Neural crest cell (in vitro differentiated cells): Measurements from ENCODE around the gene HEXD. TPM values are rescaled to one million over a fixed set of nuclear protein-coding genes. Genes with fewer than 3 reads are reported as not detected.

Experiments
- DNase-seq: peaks from one replicate; pipeline ENCODE4 v3.0.0; 2021; ENCODE audit warnings: low read depth, mixed read lengths, low spot score
- H3K27ac Mint-ChIP-seq: one replicate; pipeline ENCODE4 v1.8.0; 2021; ENCODE audit warnings: mild to moderate bottlenecking, mixed read lengths; ENCODE audit not compliant: unreplicated experiment
- H3K27me3 Mint-ChIP-seq: 2 replicates; pipeline ENCODE4 v1.8.0; 2021; ENCODE audit warnings: low read depth, mild to moderate bottlenecking, mixed read lengths
- H3K36me3 Mint-ChIP-seq: 2 replicates; pipeline ENCODE4 v1.8.0; 2021; ENCODE audit warnings: low read depth, mild to moderate bottlenecking, mixed read lengths
- H3K4me1 Mint-ChIP-seq: 2 replicates; pipeline ENCODE4 v1.8.0; 2021; ENCODE audit warnings: mixed read lengths
- H3K4me3 Mint-ChIP-seq: one replicate; pipeline ENCODE4 v1.8.0; 2021; ENCODE audit warnings: mild to moderate bottlenecking, mixed read lengths
- H3K9me3 Mint-ChIP-seq: 2 replicates; pipeline ENCODE4 v1.8.0; 2021; ENCODE audit warnings: mixed read lengths
- CTCF ChIP-seq: fragments of 200-600 bp; sonication (generic); conservative IDR thresholded peaks from 2 replicates; pipeline ENCODE4 v1.5.0; 2021; ENCODE audit warnings: antibody characterized with exemption, mild to moderate bottlenecking
- total RNA-seq: library from RNA; stranded (reverse); gene quantifications from 2 replicates; pipeline ENCODE4 v1.2.1, GENCODE V29; 2021

The HEXD gene
- total RNA-seq, 1 donor from 2014 or later, result 48.5 TPM

GRCh38 chr17:82468692-82469091 lies 50.5 kb downstream of the HEXD start:
- H3K4me3 Mint-ChIP-seq, result no peak overlapping the region
- no peaks in the 10 kb centered on the region for H3K9me3 Mint-ChIP-seq
- no peak for TF ChIP-seq CTCF
- peaks cover 15% of the 10 kb centered on the region for H3K36me3 Mint-ChIP-seq
- no peak for DNase-seq
- H3K27me3 Mint-ChIP-seq, result no peaks in the 10 kb centered on the region
- no peaks in the 10 kb centered on the region for H3K4me1 Mint-ChIP-seq
- H3K27ac Mint-ChIP-seq, result no peak overlapping the region

- no peak overlapping the region for H3K4me3 Mint-ChIP-seq
- no peaks in the 10 kb centered on the region for H3K4me1 Mint-ChIP-seq
- H3K27me3 Mint-ChIP-seq, result no peaks in the 10 kb centered on the region
- DNase-seq, result no peak
- TF ChIP-seq CTCF, result no peak
- H3K27ac Mint-ChIP-seq, result no peak overlapping the region
- H3K9me3 Mint-ChIP-seq, result no peaks in the 10 kb centered on the region
- H3K36me3 Mint-ChIP-seq, result peaks cover 15% of the 10 kb centered on the region
These were observed 51.9 kb downstream of the HEXD start for GRCh38 chr17:82470065-82470464.

- no peak for TF ChIP-seq CTCF
- DNase-seq, result no peak
- Mint-ChIP-seq H3K9me3 (no peaks in the 10 kb centered on the region), H3K4me1 (no peaks in the 10 kb centered on the region), H3K4me3 (no peak overlapping the region), H3K27ac (no peak overlapping the region), H3K27me3 (no peaks in the 10 kb centered on the region), H3K36me3 (peaks cover 6% of the 10 kb centered on the region)
These were observed 56.3 kb downstream of the HEXD start for GRCh38 chr17:82474223-82475010.

DNA sequence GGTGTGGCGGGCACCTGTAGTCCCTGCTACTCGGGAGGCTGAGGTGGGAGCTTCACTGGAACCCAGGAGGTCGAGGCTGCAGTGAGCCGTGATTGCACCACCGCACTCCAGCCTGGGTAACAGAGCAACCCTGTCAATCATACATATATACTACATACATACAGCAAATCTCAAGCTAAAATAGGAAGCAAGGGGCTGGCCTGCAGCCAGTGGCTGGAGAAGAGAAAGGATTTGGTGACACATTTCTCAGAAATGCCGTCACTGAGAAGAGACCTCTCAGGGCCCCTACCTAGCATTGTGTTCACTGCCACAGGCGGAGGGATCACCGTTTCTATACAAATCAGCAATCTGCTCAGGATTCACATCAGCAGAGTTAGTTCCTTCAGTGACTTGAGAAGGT lies 57.3 kb downstream of the HEXD start:
- no peak for TF ChIP-seq CTCF
- Mint-ChIP-seq H3K4me1 (no peaks in the 10 kb centered on the region), H3K36me3 (peaks cover 3% of the 10 kb centered on the region), H3K27me3 (no peaks in the 10 kb centered on the region), H3K9me3 (no peaks in the 10 kb centered on the region), H3K27ac (no peak overlapping the region), H3K4me3 (no peak overlapping the region)
- DNase-seq, result no peak

GRCh38 chr17:82477934-82478333 lies 59.8 kb downstream of the HEXD start:
- Mint-ChIP-seq H3K4me3 (no peak overlapping the region), H3K9me3 (no peaks in the 10 kb centered on the region), H3K36me3 (no peaks in the 10 kb centered on the region), H3K4me1 (no peaks in the 10 kb centered on the region), H3K27ac (no peak overlapping the region), H3K27me3 (no peaks in the 10 kb centered on the region)
- no peak for TF ChIP-seq CTCF
- DNase-seq, result no peak
